ENCODE measurements around the gene NUPR1.

DNA sequence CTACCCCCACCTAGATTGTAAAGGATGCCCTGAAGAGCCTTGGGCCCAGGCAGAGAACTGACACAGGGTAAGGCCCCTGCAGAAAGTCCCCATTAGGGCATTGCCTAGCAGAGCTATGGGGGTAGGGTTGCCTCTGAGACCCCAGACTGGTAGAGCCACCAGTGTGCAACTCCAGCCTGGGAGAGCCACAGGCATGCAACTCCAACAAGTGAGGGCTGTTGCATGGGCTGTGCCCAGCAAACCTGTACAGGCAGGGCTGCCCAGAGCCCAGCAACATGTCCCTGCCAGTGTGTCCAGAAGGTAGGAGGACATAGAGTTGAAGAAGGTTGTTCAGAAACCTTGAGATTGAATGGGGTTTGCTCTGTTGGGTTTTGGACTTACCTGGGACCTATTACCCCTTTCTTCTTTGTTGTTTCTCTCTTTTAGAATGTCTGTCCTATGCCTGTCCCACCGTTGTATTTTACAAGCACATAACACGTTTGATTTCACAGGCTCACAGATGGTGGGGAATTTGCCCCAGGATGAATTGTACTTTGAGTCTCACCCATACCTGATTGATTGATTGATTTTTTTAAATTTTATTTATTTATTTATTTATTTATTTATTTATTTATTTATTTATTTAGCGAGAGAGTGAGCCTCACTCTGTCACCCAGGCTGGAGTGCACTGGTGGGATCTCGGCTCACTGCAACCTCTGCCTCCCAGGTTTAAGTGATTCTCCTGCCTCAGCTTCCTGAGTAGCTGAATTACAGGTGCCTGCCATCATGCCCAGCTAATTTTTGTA, 31.4 kb upstream of the NUPR1 start:
- no peak for TF ChIP-seq EZH2 (optimal IDR thresholded peaks at IDR 0.05; ENCODE audit: low read depth, low read length)
- TF ChIP-seq, protein P1, sequence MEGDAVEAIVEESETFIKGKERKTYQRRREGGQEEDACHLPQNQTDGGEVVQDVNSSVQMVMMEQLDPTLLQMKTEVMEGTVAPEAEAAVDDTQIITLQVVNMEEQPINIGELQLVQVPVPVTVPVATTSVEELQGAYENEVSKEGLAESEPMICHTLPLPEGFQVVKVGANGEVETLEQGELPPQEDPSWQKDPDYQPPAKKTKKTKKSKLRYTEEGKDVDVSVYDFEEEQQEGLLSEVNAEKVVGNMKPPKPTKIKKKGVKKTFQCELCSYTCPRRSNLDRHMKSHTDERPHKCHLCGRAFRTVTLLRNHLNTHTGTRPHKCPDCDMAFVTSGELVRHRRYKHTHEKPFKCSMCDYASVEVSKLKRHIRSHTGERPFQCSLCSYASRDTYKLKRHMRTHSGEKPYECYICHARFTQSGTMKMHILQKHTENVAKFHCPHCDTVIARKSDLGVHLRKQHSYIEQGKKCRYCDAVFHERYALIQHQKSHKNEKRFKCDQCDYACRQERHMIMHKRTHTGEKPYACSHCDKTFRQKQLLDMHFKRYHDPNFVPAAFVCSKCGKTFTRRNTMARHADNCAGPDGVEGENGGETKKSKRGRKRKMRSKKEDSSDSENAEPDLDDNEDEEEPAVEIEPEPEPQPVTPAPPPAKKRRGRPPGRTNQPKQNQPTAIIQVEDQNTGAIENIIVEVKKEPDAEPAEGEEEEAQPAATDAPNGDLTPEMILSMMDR (IDR thresholded peaks at IDR 0.05; ENCODE audit: low read length): no peak

All from MM.1S (cell line).